Measurements from ENCODE around the gene KRT222. TPM values are rescaled to one million over a fixed set of nuclear protein-coding genes. Genes with fewer than 3 reads are reported as not detected.

KRT222 gene
- total RNA-seq, 2 donors from 2014 or later: 1.4 to 2.3 TPM

DNA sequence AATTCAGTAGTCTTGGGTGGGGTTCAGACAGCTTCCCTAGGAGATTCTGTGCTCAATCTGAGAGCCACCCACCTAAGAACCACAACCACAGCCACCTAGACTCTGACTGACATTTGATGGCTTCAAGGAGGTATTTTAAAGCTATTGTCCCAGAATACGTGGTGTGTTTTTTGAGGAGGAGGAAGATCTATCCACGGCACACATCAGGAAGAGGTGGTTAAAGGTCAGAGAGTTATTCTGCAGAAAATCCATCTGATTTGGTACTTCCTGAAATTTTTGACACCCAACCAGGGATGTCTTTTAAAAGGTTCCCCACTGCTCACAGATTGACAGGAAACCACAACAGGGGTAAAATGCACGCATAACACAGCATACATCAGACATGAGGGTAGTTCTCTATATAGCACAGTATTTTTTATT lies 42.5 kb downstream of the KRT222 start:
- H3K27ac Mint-ChIP-seq: no peak overlapping the region

DNA sequence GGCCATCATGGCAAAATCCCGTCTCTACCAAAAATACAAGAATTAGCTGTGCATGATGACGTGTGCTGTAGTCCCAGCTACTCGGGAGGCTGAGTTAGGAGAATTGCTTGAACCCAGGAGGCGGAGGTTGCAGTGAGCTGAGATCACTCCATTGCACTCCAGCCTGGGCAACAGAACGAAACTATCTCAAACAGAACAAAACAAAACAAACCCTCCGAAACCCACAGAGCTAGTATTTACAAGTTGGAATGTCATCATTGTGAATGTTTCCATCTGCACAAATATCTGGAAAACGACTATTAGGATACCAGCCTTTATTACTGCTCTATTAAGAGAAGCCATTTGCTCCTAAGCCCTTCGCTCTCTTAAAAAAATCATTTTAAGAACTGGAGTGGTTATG lies 43.4 kb downstream of the KRT222 start:
- Histone ChIP-seq H3K27ac (ENCODE audit: low read depth, low read length) (no peak overlapping the region), H3K9me3 (ENCODE audit: control insufficient read depth, low read length) (no peaks in the 10 kb centered on the region), H3K4me3 (ENCODE audit: low read length) (no peak overlapping the region), H3K4me1 (ENCODE audit: control insufficient read depth, insufficient read depth, low read length) (peaks cover 12% of the 10 kb centered on the region), H3K27me3 (ENCODE audit: control insufficient read depth, insufficient read depth, low read length, poor library complexity, severe bottlenecking) (no peaks in the 10 kb centered on the region), H3K9ac (ENCODE audit: extremely low read depth, low read length, poor library complexity, severe bottlenecking) (no peak overlapping the region), H3K36me3 (ENCODE audit: control insufficient read depth, insufficient read depth, low read length) (no peaks in the 10 kb centered on the region)
- H3K27ac Mint-ChIP-seq: no peak overlapping the region
- no peak for DNase-seq
- TF ChIP-seq, protein P1, sequence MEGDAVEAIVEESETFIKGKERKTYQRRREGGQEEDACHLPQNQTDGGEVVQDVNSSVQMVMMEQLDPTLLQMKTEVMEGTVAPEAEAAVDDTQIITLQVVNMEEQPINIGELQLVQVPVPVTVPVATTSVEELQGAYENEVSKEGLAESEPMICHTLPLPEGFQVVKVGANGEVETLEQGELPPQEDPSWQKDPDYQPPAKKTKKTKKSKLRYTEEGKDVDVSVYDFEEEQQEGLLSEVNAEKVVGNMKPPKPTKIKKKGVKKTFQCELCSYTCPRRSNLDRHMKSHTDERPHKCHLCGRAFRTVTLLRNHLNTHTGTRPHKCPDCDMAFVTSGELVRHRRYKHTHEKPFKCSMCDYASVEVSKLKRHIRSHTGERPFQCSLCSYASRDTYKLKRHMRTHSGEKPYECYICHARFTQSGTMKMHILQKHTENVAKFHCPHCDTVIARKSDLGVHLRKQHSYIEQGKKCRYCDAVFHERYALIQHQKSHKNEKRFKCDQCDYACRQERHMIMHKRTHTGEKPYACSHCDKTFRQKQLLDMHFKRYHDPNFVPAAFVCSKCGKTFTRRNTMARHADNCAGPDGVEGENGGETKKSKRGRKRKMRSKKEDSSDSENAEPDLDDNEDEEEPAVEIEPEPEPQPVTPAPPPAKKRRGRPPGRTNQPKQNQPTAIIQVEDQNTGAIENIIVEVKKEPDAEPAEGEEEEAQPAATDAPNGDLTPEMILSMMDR (conservative IDR thresholded peaks at IDR 0.05): no peak
- peaks cover 19% of the 10 kb centered on the region for H3K4me1 Mint-ChIP-seq
- WGBS, 2 experiments (ENCODE audit: insufficient coverage in 1 of 2, insufficient read length in 1 of 2): 93 to 98% methylated on average over 5 to 8 of the region's 8 CpGs
- no peak overlapping the region for H3K4me3 Mint-ChIP-seq
- H3K27me3 Mint-ChIP-seq (ENCODE audit: insufficient read depth): peaks cover 8% of the 10 kb centered on the region
- H3K36me3 Mint-ChIP-seq (ENCODE audit: low read depth): peaks cover 1% of the 10 kb centered on the region
- no peaks in the 10 kb centered on the region for H3K9me3 Mint-ChIP-seq

More for the DNA sequence above, 42.5 kb downstream of the KRT222 start:
- no peak overlapping the region for H3K4me3 ChIP-seq (ENCODE audit: low read length)
- TF ChIP-seq, protein P1 (conservative IDR thresholded peaks at IDR 0.05): no peak
- no peak for DNase-seq
- peaks cover 12% of the 10 kb centered on the region for H3K4me1 ChIP-seq (ENCODE audit: control insufficient read depth, insufficient read depth, low read length)
- Mint-ChIP-seq H3K27me3 (ENCODE audit: insufficient read depth) (peaks cover 3% of the 10 kb centered on the region), H3K4me1 (peaks cover 28% of the 10 kb centered on the region), H3K4me3 (no peak overlapping the region), H3K36me3 (ENCODE audit: low read depth) (peaks cover 10% of the 10 kb centered on the region), H3K9me3 (no peaks in the 10 kb centered on the region)
- 92 to 100% methylated on average over 1 to 3 of the region's 3 CpGs for WGBS, 2 experiments (ENCODE audit: insufficient coverage in 1 of 2, insufficient read length in 1 of 2)
- no peaks in the 10 kb centered on the region for H3K9me3 ChIP-seq (ENCODE audit: control insufficient read depth, low read length)
- no peak overlapping the region for H3K9ac ChIP-seq (ENCODE audit: extremely low read depth, low read length, poor library complexity, severe bottlenecking)
- H3K27ac ChIP-seq (ENCODE audit: low read depth, low read length): no peak overlapping the region
- no peaks in the 10 kb centered on the region for H3K27me3 ChIP-seq (ENCODE audit: control insufficient read depth, insufficient read depth, low read length, poor library complexity, severe bottlenecking)
- peaks cover 2% of the 10 kb centered on the region for H3K36me3 ChIP-seq (ENCODE audit: control insufficient read depth, insufficient read depth, low read length)

DNA sequence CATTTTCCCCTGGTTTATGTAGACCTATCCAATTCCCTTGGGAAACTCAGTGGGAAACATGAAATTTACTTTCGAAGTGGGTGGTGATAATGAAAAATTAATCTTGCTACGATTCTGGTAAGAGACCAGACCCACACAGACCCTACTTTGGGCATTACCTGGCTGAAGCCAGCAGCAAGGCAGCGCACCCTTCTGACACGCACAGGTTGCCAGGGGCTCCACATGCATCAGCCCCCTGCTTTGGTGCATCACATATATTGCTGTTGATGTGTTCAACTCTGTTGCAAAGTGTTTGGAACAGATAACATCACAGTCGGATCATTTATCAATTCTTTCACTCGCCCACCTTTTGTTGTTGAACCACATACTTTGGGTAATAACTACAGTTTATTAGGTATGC lies 44.0 kb downstream of the KRT222 start:
- H3K36me3 ChIP-seq (ENCODE audit: control insufficient read depth, insufficient read depth, low read length): no peaks in the 10 kb centered on the region
- peaks cover 1% of the 10 kb centered on the region for H3K36me3 Mint-ChIP-seq (ENCODE audit: low read depth)
- no peak overlapping the region for H3K9ac ChIP-seq (ENCODE audit: extremely low read depth, low read length, poor library complexity, severe bottlenecking)
- H3K4me3 Mint-ChIP-seq: no peak overlapping the region
- H3K27me3 ChIP-seq (ENCODE audit: control insufficient read depth, insufficient read depth, low read length, poor library complexity, severe bottlenecking): no peaks in the 10 kb centered on the region
- H3K27ac Mint-ChIP-seq: no peak overlapping the region
- H3K4me3 ChIP-seq (ENCODE audit: low read length): no peak overlapping the region
- peaks cover 19% of the 10 kb centered on the region for H3K4me1 Mint-ChIP-seq
- TF ChIP-seq, protein P1 (conservative IDR thresholded peaks at IDR 0.05): no peak
- 94 to 96% methylated on average over 6 of the region's 6 CpGs for WGBS, 2 experiments (ENCODE audit: insufficient coverage in 1 of 2, insufficient read length in 1 of 2)
- DNase-seq: no peak
- H3K4me1 ChIP-seq (ENCODE audit: control insufficient read depth, insufficient read depth, low read length): peaks cover 12% of the 10 kb centered on the region
- H3K27me3 Mint-ChIP-seq (ENCODE audit: insufficient read depth): peaks cover 8% of the 10 kb centered on the region
- H3K27ac ChIP-seq (ENCODE audit: low read depth, low read length): no peak overlapping the region
- no peaks in the 10 kb centered on the region for H3K9me3 ChIP-seq (ENCODE audit: control insufficient read depth, low read length)
- H3K9me3 Mint-ChIP-seq: no peaks in the 10 kb centered on the region
